ENCODE data around the gene SORCS2. TPM values are rescaled to one million over a fixed set of nuclear protein-coding genes. Genes with fewer than 3 reads are reported as not detected.

The SORCS2 gene
- total RNA-seq, 4 donors from 2014 or later = 2.0 to 7.4 (median 3.6) TPM

DNA sequence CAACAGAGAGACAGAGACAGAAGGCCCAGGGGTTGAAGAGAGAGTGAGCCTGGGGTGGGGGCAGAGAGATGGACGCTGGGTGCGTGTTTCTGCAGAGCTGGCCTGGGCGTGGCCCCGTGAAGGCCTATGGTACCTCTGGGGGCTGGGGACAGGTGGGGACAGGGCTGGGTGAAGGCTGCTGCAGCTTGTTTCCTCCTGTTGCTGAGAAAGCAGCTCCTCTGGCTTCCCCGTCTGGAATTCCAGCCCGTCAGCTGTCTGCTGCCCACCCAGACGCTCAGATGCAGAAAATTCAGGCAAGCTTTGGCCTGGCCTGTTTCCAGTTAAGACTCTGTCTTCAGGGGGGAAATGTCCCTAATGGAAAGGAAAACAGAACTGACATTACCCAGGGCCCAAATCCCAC lies 319.2 kb downstream of the SORCS2 start:
- WGBS, 2 donors (ENCODE audit: low coverage in 1 of 2) = 52 to 70% methylated on average over 4 to 7 of the region's 7 CpGs
- H3K36me3 ChIP-seq = no peaks in the 10 kb centered on the region
- no peaks in the 10 kb centered on the region for H3K9me3 ChIP-seq
- no peaks in the 10 kb centered on the region for H3K27me3 ChIP-seq
- no peak overlapping the region for H3K4me3 ChIP-seq
- H3K4me1 ChIP-seq = peaks cover 0 to 39% (median 0%) of the 10 kb centered on the region in 3 donors
- no peak for ATAC-seq
- H3K27ac ChIP-seq = no peak overlapping the region
- TF ChIP-seq, protein P1, sequence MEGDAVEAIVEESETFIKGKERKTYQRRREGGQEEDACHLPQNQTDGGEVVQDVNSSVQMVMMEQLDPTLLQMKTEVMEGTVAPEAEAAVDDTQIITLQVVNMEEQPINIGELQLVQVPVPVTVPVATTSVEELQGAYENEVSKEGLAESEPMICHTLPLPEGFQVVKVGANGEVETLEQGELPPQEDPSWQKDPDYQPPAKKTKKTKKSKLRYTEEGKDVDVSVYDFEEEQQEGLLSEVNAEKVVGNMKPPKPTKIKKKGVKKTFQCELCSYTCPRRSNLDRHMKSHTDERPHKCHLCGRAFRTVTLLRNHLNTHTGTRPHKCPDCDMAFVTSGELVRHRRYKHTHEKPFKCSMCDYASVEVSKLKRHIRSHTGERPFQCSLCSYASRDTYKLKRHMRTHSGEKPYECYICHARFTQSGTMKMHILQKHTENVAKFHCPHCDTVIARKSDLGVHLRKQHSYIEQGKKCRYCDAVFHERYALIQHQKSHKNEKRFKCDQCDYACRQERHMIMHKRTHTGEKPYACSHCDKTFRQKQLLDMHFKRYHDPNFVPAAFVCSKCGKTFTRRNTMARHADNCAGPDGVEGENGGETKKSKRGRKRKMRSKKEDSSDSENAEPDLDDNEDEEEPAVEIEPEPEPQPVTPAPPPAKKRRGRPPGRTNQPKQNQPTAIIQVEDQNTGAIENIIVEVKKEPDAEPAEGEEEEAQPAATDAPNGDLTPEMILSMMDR (IDR thresholded peaks at IDR 0.05) = no peak
- TF ChIP-seq POLR2AphosphoS5 (IDR thresholded peaks at IDR 0.05) (no peak), EP300 (IDR thresholded peaks at IDR 0.05) (no peak), POLR2A (IDR thresholded peaks at IDR 0.05) (no peak)

DNA sequence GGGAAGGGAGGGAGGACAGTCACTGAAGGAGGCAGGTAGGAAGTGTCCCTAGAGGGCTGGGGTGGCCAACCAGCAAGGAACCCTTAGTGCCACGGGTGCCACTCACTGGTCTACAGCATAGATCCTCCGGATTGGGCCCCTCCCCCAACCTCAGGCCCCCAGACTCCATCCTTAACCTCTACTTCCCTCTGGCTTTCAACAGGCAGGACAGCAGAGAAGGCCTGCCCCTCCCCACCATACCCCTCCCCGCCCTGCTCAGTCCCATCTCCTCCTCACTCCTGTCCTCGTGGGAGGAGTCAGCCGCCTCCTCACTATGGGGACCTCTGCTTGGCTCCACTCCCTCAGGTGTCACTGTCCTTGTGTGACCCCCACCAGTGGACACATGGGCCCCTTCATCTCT lies 320.1 kb downstream of the SORCS2 start:
- H3K4me1 ChIP-seq = peaks cover 0 to 34% (median 0%) of the 10 kb centered on the region in 3 donors
- no peak overlapping the region for H3K27ac ChIP-seq
- TF ChIP-seq POLR2A (IDR thresholded peaks at IDR 0.05) (no peak), EP300 (IDR thresholded peaks at IDR 0.05) (no peak), POLR2AphosphoS5 (IDR thresholded peaks at IDR 0.05) (no peak)
- TF ChIP-seq, protein P1 (IDR thresholded peaks at IDR 0.05) = no peak
- H3K9me3 ChIP-seq = no peaks in the 10 kb centered on the region
- no peaks in the 10 kb centered on the region for H3K36me3 ChIP-seq
- ATAC-seq = no peak
- WGBS, 2 donors (ENCODE audit: low coverage in 1 of 2) = 60 to 62% methylated on average over 1 to 4 of the region's 5 CpGs
- no peak overlapping the region for H3K4me3 ChIP-seq
- H3K27me3 ChIP-seq = no peaks in the 10 kb centered on the region

- Histone ChIP-seq H3K27ac (no peak overlapping the region), H3K4me3 (no peak overlapping the region), H3K9me3 (no peaks in the 10 kb centered on the region), H3K27me3 (no peaks in the 10 kb centered on the region), H3K4me1 (peaks cover 0 to 29% (median 0%) of the 10 kb centered on the region in 3 donors), H3K36me3 (no peaks in the 10 kb centered on the region)
- 100% methylated on average over 2 of the region's 10 CpGs; no CpG with 5 or more reads in 1 of the 2 donors for WGBS, 2 donors (ENCODE audit: low coverage in 1 of 2)
- TF ChIP-seq POLR2AphosphoS5 (IDR thresholded peaks at IDR 0.05) (no peak), POLR2A (IDR thresholded peaks at IDR 0.05) (no peak), EP300 (IDR thresholded peaks at IDR 0.05) (no peak)
- TF ChIP-seq, protein P1 (IDR thresholded peaks at IDR 0.05) = no peak
- no peak for ATAC-seq
These were observed 320.6 kb downstream of the SORCS2 start for GRCh38 chr4:7512946-7513345.

DNA sequence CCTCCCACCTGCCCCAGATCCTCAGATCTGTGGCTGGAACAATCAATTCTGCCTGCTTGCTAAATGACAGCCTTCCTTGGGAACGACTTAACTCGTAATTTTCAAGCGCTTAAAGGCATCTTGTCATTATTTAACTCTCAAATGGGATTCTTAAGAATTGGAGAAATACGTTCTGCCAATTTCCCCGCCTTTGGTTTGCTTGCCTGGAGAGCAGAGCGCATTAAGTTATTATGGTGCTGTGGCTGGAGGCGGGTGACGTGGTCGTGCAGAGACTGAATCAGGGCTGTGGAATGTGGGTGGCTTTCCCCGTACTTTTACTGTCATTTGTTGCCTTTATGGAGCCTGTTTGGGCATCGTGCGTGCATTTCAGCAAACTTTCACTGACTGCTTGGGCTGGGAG lies 321.3 kb downstream of the SORCS2 start:
- Histone ChIP-seq H3K4me1 (peaks cover 0 to 21% (median 0%) of the 10 kb centered on the region in 3 donors), H3K27me3 (no peaks in the 10 kb centered on the region), H3K4me3 (no peak overlapping the region), H3K27ac (no peak overlapping the region), H3K9me3 (no peaks in the 10 kb centered on the region), H3K36me3 (no peaks in the 10 kb centered on the region)
- no peak for ATAC-seq
- TF ChIP-seq, protein P1 (IDR thresholded peaks at IDR 0.05) = no peak
- TF ChIP-seq POLR2AphosphoS5 (IDR thresholded peaks at IDR 0.05) = no peak
- no peak for TF ChIP-seq POLR2A (IDR thresholded peaks at IDR 0.05)
- no peak for TF ChIP-seq EP300 (IDR thresholded peaks at IDR 0.05)
- 91% methylated on average over 11 of the region's 12 CpGs; no CpG with 5 or more reads in 1 of the 2 donors for WGBS, 2 donors (ENCODE audit: low coverage in 1 of 2)

DNA sequence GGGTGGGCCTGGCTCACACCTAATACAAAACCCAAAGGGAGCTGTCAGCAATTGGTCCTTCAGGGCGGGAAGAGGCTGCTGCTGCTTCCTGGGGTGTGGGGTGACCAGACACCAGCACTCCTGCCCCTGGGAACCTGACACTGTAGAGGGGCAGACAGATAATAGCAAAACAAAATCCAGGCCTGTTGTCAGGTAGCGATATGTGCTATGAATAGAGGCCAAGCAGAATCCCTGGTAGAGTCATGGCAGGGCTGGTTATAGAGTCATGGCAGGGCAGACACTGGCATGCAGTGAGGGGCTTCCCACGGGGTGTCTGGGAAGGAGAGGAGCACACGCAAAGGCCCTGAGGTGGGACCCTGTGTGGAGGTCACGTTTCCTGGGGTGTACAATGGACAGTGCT lies 321.9 kb downstream of the SORCS2 start:
- H3K4me1 ChIP-seq = peaks cover 0 to 17% (median 0%) of the 10 kb centered on the region in 3 donors
- no peaks in the 10 kb centered on the region for H3K27me3 ChIP-seq
- TF ChIP-seq EP300 (IDR thresholded peaks at IDR 0.05) = no peak
- TF ChIP-seq POLR2AphosphoS5 (IDR thresholded peaks at IDR 0.05) = no peak
- TF ChIP-seq, protein P1 (IDR thresholded peaks at IDR 0.05) = no peak
- no peak for TF ChIP-seq POLR2A (IDR thresholded peaks at IDR 0.05)
- ATAC-seq = no peak
- no peaks in the 10 kb centered on the region for H3K36me3 ChIP-seq
- WGBS, 2 donors (ENCODE audit: low coverage in 1 of 2) = 93% methylated on average over 2 of the region's 5 CpGs; no CpG with 5 or more reads in 1 of the 2 donors
- H3K27ac ChIP-seq = no peak overlapping the region
- H3K9me3 ChIP-seq = no peaks in the 10 kb centered on the region
- no peak overlapping the region for H3K4me3 ChIP-seq
